CD4-positive, CD25-positive, alpha-beta regulatory T cell (primary cell): ENCODE measurements around the gene SELPLG. TPM values are rescaled to one million over a fixed set of nuclear protein-coding genes. Genes with fewer than 3 reads are reported as not detected.
A peak's percentile ranks its signal among the peaks of the same experiment; 100 is the strongest.

Experiments used
- ATAC-seq, 2 donors: fragments of 150-1000 bp; cut with Tn5 transposase; one replicate each; pipeline ENCODE4 v1.10.0; 2021; ENCODE audit warnings: low read depth in 2 of 2, moderate number of reproducible peaks in 2 of 2, moderate library complexity in 1 of 2
- DNase-seq, 3 donors: peaks; one replicate each; pipeline versions ENCODE4 v3.0.0 to v3.0.0-alpha.2; 2012 to 2022; ENCODE audit warnings: mixed read lengths in 1 of 3
- H3K27ac ChIP-seq: one replicate; pipeline ENCODE4 v1.7.0; 2013; ENCODE audit warnings: mild to moderate bottlenecking, low read length; ENCODE audit not compliant: insufficient read depth, poor library complexity, severe bottlenecking
- H3K27me3 ChIP-seq: one replicate; pipeline ENCODE4 v1.7.0; 2013; ENCODE audit warnings: low read length; ENCODE audit not compliant: control insufficient read depth, insufficient read depth
- H3K36me3 ChIP-seq: one replicate; pipeline ENCODE4 v1.7.0; 2013; ENCODE audit warnings: mild to moderate bottlenecking, low read length, moderate library complexity; ENCODE audit not compliant: control insufficient read depth, insufficient read depth
- H3K4me1 ChIP-seq: 2 replicates; pipeline ENCODE4 v1.7.0; 2013; ENCODE audit warnings: mild to moderate bottlenecking, low read length; ENCODE audit not compliant: insufficient read depth, control insufficient read depth, poor library complexity, severe bottlenecking
- H3K4me3 ChIP-seq: one replicate; pipeline ENCODE4 v1.7.0; 2013; ENCODE audit warnings: low read depth, mild to moderate bottlenecking, low read length, moderate library complexity
- H3K9me3 ChIP-seq, 2 experiments: 1 replicate in 1 of 2; 2 replicates in 1 of 2; pipeline ENCODE4 v1.7.0; 2013; ENCODE audit warnings: low read length in 2 of 2, mild to moderate bottlenecking in 1 of 2, moderate library complexity in 1 of 2; ENCODE audit not compliant: control insufficient read depth in 2 of 2
- H3K27ac Mint-ChIP-seq, 3 donors: one replicate each; pipeline ENCODE4 v1.8.0; 2020 to 2022; ENCODE audit warnings: mild to moderate bottlenecking in 3 of 3, mixed read lengths in 3 of 3, moderate library complexity in 2 of 3
- H3K27me3 Mint-ChIP-seq: one replicate; pipeline ENCODE4 v1.8.0; 2022; ENCODE audit warnings: mild to moderate bottlenecking, mixed read lengths
- H3K36me3 Mint-ChIP-seq: one replicate; pipeline ENCODE4 v1.8.0; 2020; ENCODE audit warnings: mixed read lengths
- H3K4me1 Mint-ChIP-seq, 4 donors: one replicate each; pipeline ENCODE4 v1.8.0; 2020 to 2022; ENCODE audit warnings: mixed read lengths in 4 of 4, mild to moderate bottlenecking in 1 of 4
- H3K4me3 Mint-ChIP-seq, 4 donors: one replicate each; pipeline ENCODE4 v1.8.0; 2020 to 2022; ENCODE audit warnings: mild to moderate bottlenecking in 4 of 4, mixed read lengths in 4 of 4, moderate library complexity in 3 of 4
- H3K9me3 Mint-ChIP-seq, 7 donors: one replicate each; pipeline ENCODE4 v1.8.0; 2020 to 2022; ENCODE audit warnings: mixed read lengths in 7 of 7, mild to moderate bottlenecking in 3 of 7, moderate library complexity in 2 of 7
- polyA plus RNA-seq, 4 donors: library from polyadenylated mRNA; unstranded; fragments of 300-500 nt; fragmentation: Illumina TruSeq; gene quantifications; one replicate each; pipeline ENCODE4 v1.2.3, GENCODE V29; 2021
- total RNA-seq: library from RNA; stranded (reverse); gene quantifications from one replicate; pipeline ENCODE4 v1.2.3, GENCODE V29; 2022

The SELPLG gene
- total and polyA plus RNA-seq, 5 donors from 2014 or later, result 218 to 844 (median 816) TPM

- Mint-ChIP-seq H3K4me1 (peaks cover 0 to 95% (median 51%) of the 10 kb centered on the region in 4 donors), H3K9me3 (peaks cover 0 to 2% (median 0%) of the 10 kb centered on the region in 7 donors), H3K27ac (peak overlapping the region; percentile 83 to 92 (median 91)), H3K36me3 (peaks cover 52% of the 10 kb centered on the region), H3K27me3 (peaks cover 7% of the 10 kb centered on the region), H3K4me3 (peak overlapping the region; percentile 56 to 100 (median 64))
- peaks cover 87% of the 10 kb centered on the region for H3K4me1 ChIP-seq
- peak overlapping the region; percentile 22 for H3K4me3 ChIP-seq
- no peak for DNase-seq
- peak overlapping the region; percentile 95 for H3K27ac ChIP-seq
- H3K27me3 ChIP-seq, result no peaks in the 10 kb centered on the region
- no peaks in the 10 kb centered on the region for H3K9me3 ChIP-seq
- ATAC-seq, result no peak
- H3K36me3 ChIP-seq, result peaks cover 65% of the 10 kb centered on the region
Observed at GRCh38 chr12:108627134-108627920, 6.4 kb downstream of the SELPLG start.

- H3K9me3 Mint-ChIP-seq, result peaks cover 0 to 2% (median 0%) of the 10 kb centered on the region in 7 donors
- Histone ChIP-seq H3K4me3 (peak overlapping the region; percentile 42), H3K27me3 (no peaks in the 10 kb centered on the region), H3K27ac (peak overlapping the region; percentile 39), H3K9me3 (no peaks in the 10 kb centered on the region), H3K36me3 (peaks cover 76% of the 10 kb centered on the region), H3K4me1 (peaks cover 86% of the 10 kb centered on the region)
- H3K36me3 Mint-ChIP-seq, result peaks cover 59% of the 10 kb centered on the region
- DNase-seq (no peak), ATAC-seq (no peak)
- H3K4me3 Mint-ChIP-seq, result peak overlapping the region; percentile 31 to 78 (median 54)
- H3K27ac Mint-ChIP-seq, result peak overlapping the region; percentile 82 to 89 (median 88)
- H3K27me3 Mint-ChIP-seq, result no peaks in the 10 kb centered on the region
- peaks cover 0 to 96% (median 49%) of the 10 kb centered on the region in 4 donors for H3K4me1 Mint-ChIP-seq
Observed at GRCh38 chr12:108625228-108625627, 8.5 kb downstream of the SELPLG start.

GRCh38 chr12:108623577-108623976 lies 10.1 kb downstream of the SELPLG start:
- H3K27ac ChIP-seq, result peak overlapping the region; percentile 77
- H3K27ac Mint-ChIP-seq, result peak overlapping the region; percentile 43 to 82 (median 82)
- H3K36me3 Mint-ChIP-seq, result peaks cover 53% of the 10 kb centered on the region
- H3K4me3 Mint-ChIP-seq, result peak overlapping the region in 2 of 4 donors; percentile 73 to 74
- H3K27me3 Mint-ChIP-seq, result no peaks in the 10 kb centered on the region
- H3K27me3 ChIP-seq, result no peaks in the 10 kb centered on the region
- peaks cover 0 to 96% (median 49%) of the 10 kb centered on the region in 4 donors for H3K4me1 Mint-ChIP-seq
- peaks cover 0 to 2% (median 0%) of the 10 kb centered on the region in 7 donors for H3K9me3 Mint-ChIP-seq
- peaks cover 86% of the 10 kb centered on the region for H3K36me3 ChIP-seq
- no peaks in the 10 kb centered on the region for H3K9me3 ChIP-seq
- no peak for ATAC-seq
- H3K4me1 ChIP-seq, result peaks cover 77% of the 10 kb centered on the region
- DNase-seq, result no peak
- H3K4me3 ChIP-seq, result no peak overlapping the region

- no peaks in the 10 kb centered on the region for H3K27me3 ChIP-seq
- H3K27me3 Mint-ChIP-seq, result no peaks in the 10 kb centered on the region
- peaks cover 87% of the 10 kb centered on the region for H3K36me3 ChIP-seq
- peaks cover 5 to 96% (median 52%) of the 10 kb centered on the region in 4 donors for H3K4me1 Mint-ChIP-seq
- peaks cover 0 to 2% (median 0%) of the 10 kb centered on the region in 7 donors for H3K9me3 Mint-ChIP-seq
- H3K4me3 Mint-ChIP-seq, result peak overlapping the region in 2 of 4 donors; percentile 15 to 53
- H3K27ac ChIP-seq, result peak overlapping the region; percentile 77
- peaks cover 77% of the 10 kb centered on the region for H3K4me1 ChIP-seq
- DNase-seq (no peak), ATAC-seq (no peak)
- H3K9me3 ChIP-seq, result no peaks in the 10 kb centered on the region
- peak overlapping the region in 2 of 3 donors; percentile 87 to 92 for H3K27ac Mint-ChIP-seq
- no peak overlapping the region for H3K4me3 ChIP-seq
- peaks cover 49% of the 10 kb centered on the region for H3K36me3 Mint-ChIP-seq
Observed at GRCh38 chr12:108622921-108623514, 10.7 kb downstream of the SELPLG start.

GRCh38 chr12:108622421-108622820 lies 11.3 kb downstream of the SELPLG start:
- Histone ChIP-seq H3K4me3 (no peak overlapping the region), H3K36me3 (peaks cover 82% of the 10 kb centered on the region), H3K27me3 (no peaks in the 10 kb centered on the region), H3K27ac (peak overlapping the region; percentile 77), H3K9me3 (no peaks in the 10 kb centered on the region), H3K4me1 (peaks cover 77% of the 10 kb centered on the region)
- Mint-ChIP-seq H3K36me3 (peaks cover 48% of the 10 kb centered on the region), H3K4me3 (peak overlapping the region in 3 of 4 donors; percentile 33 to 53 (median 40)), H3K27me3 (no peaks in the 10 kb centered on the region), H3K9me3 (peaks cover 0 to 2% (median 0%) of the 10 kb centered on the region in 7 donors), H3K4me1 (peaks cover 11 to 97% (median 53%) of the 10 kb centered on the region in 4 donors), H3K27ac (peak overlapping the region; percentile 87 to 92 (median 92))
- peak; percentile 16 to 54 (median 38) for DNase-seq
- peak in 1 of 2 donors; percentile 34 for ATAC-seq

GRCh38 chr12:108621161-108621560 lies 12.5 kb downstream of the SELPLG start:
- peaks cover 0 to 4% (median 0%) of the 10 kb centered on the region in 7 donors for H3K9me3 Mint-ChIP-seq
- Histone ChIP-seq H3K4me3 (no peak overlapping the region), H3K9me3 (no peaks in the 10 kb centered on the region), H3K27me3 (no peaks in the 10 kb centered on the region), H3K4me1 (peaks cover 77% of the 10 kb centered on the region), H3K27ac (peak overlapping the region; percentile 17), H3K36me3 (peaks cover 70% of the 10 kb centered on the region)
- peaks cover 55% of the 10 kb centered on the region for H3K36me3 Mint-ChIP-seq
- no peak for ATAC-seq
- peak overlapping the region; percentile 69 to 87 (median 71) for H3K27ac Mint-ChIP-seq
- no peak for DNase-seq
- H3K27me3 Mint-ChIP-seq, result no peaks in the 10 kb centered on the region
- peak overlapping the region in 3 of 4 donors; percentile 31 to 56 (median 48) for H3K4me3 Mint-ChIP-seq
- peaks cover 20 to 97% (median 58%) of the 10 kb centered on the region in 4 donors for H3K4me1 Mint-ChIP-seq

- no peak for DNase-seq
- H3K36me3 Mint-ChIP-seq, result peaks cover 51% of the 10 kb centered on the region
Observed at GRCh38 chr12:108620236-108620879, 13.3 kb downstream of the SELPLG start.

More at GRCh38 chr12:108620236-108620879, 13.3 kb downstream of the SELPLG start:
- no peaks in the 10 kb centered on the region for H3K27me3 ChIP-seq
- H3K4me1 Mint-ChIP-seq, result peaks cover 20 to 97% (median 54%) of the 10 kb centered on the region in 4 donors
- peak overlapping the region; percentile 87 to 93 (median 88) for H3K27ac Mint-ChIP-seq
- peaks cover 0 to 10% (median 0%) of the 10 kb centered on the region in 7 donors for H3K9me3 Mint-ChIP-seq
- H3K27ac ChIP-seq, result peak overlapping the region; percentile 79
- ATAC-seq, result no peak
- no peak overlapping the region for H3K4me3 ChIP-seq
- H3K4me3 Mint-ChIP-seq, result peak overlapping the region in 2 of 4 donors; percentile 31 to 45
- no peaks in the 10 kb centered on the region for H3K27me3 Mint-ChIP-seq
- H3K36me3 ChIP-seq, result peaks cover 68% of the 10 kb centered on the region
- peaks cover 2 to 6% of the 10 kb centered on the region in 2 experiments for H3K9me3 ChIP-seq
- H3K4me1 ChIP-seq, result peaks cover 69% of the 10 kb centered on the region
